NCI-H1436 treated with DMSO at 0.1 percent for 48 hours (cell line): Measurements from ENCODE around the gene KRT39.

Experiments
- DNase-seq: peaks from one replicate; lab custom pipeline; 2025; lab: John Stamatoyannopoulos, UW

KRT39 gene

GRCh38 chr17:40980117-40980516 is 13.4 kb upstream of the KRT39 start:
- no peak for DNase-seq

- no peak for DNase-seq
Measured at GRCh38 chr17:40978575-40979151, 11.9 kb upstream of the KRT39 start.

GRCh38 chr17:40975516-40975915 is 8.8 kb upstream of the KRT39 start:
- no peak for DNase-seq

DNA sequence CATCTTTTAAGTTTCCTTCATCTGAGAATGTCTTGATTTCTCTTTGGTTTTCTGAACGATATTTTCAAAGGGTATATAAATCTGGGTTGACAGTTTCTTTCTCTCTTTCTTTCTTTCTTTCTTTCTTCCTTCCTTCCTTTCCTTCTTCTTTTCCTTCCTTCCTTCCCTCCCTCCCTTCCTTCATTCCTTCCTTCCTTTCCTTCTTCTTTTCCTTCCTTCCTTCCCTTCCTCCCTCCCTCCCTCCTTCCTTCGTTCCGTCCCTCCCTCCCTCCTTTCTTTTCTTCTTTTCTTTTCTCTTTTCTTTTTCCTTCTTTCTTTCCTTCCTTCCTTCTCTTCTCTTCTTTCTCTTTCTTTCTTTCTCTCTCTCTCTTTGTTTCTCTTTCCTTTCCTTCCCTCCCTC is 7.6 kb upstream of the KRT39 start:
- DNase-seq: no peak

GRCh38 chr17:40967582-40967981 is 834 bp upstream of the KRT39 start:
- no peak for DNase-seq

DNA sequence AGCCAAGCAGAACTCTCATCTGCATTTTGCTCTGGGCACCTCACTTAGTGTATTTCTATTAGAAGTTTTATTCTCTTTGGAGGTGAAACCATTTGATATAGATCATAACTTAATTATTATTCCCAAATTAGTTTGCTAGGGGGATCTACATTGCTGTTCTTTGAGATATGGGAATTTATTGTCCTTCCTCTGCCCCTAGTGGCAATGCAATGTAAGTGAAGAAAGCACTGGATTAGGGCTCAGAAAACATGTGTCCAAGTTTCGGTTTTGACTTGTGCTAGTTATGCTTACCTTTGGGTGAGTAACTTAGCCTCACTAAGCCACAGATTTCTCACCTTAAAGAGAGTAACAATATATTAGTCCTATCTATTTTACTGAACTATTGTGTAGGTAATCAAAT is 2.9 kb downstream of the KRT39 start:
- DNase-seq: no peak

- no peak for DNase-seq
Measured at GRCh38 chr17:40962059-40962561, 4.6 kb downstream of the KRT39 start.

DNA sequence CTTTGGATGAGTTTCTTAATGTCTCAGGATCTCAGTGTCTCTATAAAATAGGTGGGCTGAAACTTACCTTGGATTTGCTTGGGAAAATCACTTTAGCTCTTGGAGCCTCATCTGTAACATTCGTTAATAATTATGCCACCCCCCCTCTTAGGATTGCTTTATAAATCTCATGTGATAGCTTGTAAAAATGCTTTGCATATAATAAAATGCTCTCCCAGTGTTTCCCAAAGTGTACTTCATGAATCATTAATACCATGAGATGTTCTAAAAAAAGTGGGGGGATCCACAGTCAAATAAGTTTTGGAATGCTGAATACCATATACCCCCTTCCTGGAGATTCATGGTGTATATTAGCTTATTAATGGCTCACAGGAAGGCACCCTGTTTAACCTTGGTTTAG is 5.2 kb downstream of the KRT39 start:
- no peak for DNase-seq

- no peak for DNase-seq
Measured at GRCh38 chr17:40960144-40960543, 6.6 kb downstream of the KRT39 start.

GRCh38 chr17:40958086-40958953 is 8.4 kb downstream of the KRT39 start:
- DNase-seq: no peak

GRCh38 chr17:40956401-40957254 is 10.1 kb downstream of the KRT39 start:
- DNase-seq: no peak

GRCh38 chr17:40953881-40954280 is 12.9 kb downstream of the KRT39 start:
- DNase-seq: no peak

- no peak for DNase-seq
Measured at GRCh38 chr17:40952661-40953060, 14.1 kb downstream of the KRT39 start.

DNA sequence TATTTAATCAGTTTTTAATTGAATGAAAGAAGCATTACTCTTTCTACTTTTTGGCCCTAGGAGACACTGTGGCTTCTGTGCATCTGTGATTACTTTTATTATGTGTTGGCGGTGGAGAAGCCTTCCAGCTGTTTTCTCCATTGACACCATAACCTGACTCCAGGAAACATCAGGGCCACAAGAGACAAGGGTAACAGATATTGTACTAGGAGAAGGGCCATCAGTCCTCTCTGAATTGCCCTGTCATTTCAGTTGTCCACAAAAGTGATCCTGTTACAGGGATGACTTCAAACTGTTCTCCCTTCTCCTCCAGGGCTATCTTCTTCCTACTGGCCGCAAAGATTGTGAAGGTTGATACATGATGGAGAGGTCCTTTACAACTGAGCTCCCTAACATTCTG is 14.6 kb downstream of the KRT39 start:
- no peak for DNase-seq

- no peak for DNase-seq
Measured at GRCh38 chr17:40951011-40951622, 15.6 kb downstream of the KRT39 start.

GRCh38 chr17:40950176-40950575 is 16.6 kb downstream of the KRT39 start:
- DNase-seq: no peak

DNA sequence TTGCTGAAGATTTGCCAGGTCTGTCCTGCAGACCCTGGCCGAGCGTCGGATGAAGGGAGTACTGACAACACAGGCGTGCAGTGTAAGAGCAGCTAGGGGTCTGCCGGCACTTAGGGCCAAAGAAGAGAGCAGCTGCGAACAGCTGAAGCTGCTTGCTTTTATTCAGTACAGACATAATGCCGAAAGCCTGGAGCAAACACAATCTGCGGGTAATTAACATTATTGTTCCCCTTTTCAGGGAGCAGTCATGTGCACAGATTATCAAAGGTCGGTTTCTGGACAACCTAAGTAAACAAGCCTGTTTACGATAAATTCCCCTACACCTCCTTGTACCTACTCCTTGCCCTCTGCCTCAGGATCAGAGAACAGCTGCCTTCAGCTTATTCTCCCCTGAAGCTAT is 17.3 kb downstream of the KRT39 start:
- DNase-seq: no peak

DNA sequence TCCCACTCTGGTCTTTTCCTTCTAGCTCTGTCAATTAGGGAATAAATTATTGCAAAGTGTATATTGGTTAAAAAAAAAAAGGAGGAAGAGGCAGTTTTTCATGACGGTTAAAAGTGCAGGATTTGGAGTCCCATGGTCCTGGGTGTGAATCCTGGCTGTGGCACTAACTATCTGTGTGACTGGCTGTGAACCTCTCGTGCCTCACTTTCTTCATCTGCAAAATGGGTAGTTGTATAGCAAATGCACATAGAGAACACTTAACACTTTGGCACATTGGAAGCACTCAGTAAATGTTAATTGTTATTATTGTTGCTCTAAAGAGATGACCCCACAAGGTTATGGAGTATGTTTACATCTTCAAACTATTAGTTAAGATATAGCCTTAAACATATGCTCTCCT is 18.8 kb downstream of the KRT39 start:
- no peak for DNase-seq

GRCh38 chr17:40945414-40945813 is 21.3 kb downstream of the KRT39 start:
- no peak for DNase-seq

- DNase-seq: no peak
Measured at GRCh38 chr17:40944531-40944930, 22.2 kb downstream of the KRT39 start.

DNA sequence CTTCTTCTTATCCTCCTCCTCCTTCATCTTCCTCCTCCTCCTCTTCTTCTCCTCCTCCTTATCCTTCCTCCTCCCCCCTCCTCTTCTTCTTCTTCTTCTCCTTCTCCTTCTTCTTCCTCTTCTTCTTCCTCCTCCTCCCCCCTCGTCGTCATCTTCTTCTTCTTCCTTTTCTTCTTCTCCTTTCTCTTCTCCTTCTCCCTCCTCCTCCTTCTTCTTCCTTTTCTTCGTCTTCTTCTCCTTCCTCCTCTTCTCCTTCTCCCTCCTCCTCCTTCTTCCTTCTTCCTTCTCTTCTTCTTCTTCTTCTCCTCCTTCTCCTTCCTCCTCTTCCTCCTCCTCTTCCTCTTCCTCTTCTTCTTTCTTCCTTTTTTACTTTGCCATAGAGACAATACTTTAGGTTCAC is 24.2 kb downstream of the KRT39 start:
- no peak for DNase-seq

GRCh38 chr17:40940266-40940665 is 26.5 kb downstream of the KRT39 start:
- no peak for DNase-seq
